GM12891 (cell line): Measurements from ENCODE around the gene SIAH3.

Experiments
- POLR2A ChIP-seq: IDR thresholded peaks from 2 replicates; pipeline ENCODE4 v1.6.1; 2011; ENCODE audit warnings: low read depth, low read length, control low read depth
- POLR2AphosphoS5 ChIP-seq: IDR thresholded peaks from 2 replicates; pipeline ENCODE4 v1.6.1; 2011; ENCODE audit warnings: low read depth, low read length, control low read depth
- POU2F2 ChIP-seq: IDR thresholded peaks from 2 replicates; pipeline ENCODE4 v1.6.1; 2011; ENCODE audit warnings: low read depth, mild to moderate bottlenecking, control low read depth, low read length, moderate library complexity
- SPI1 ChIP-seq: IDR thresholded peaks from 2 replicates; pipeline ENCODE4 v1.6.1; 2011; ENCODE audit warnings: low read depth, low read length, control low read depth
- TAF1 ChIP-seq: IDR thresholded peaks from 2 replicates; pipeline ENCODE4 v1.6.1; 2011; ENCODE audit warnings: low read depth, low read length, control low read depth

DNA sequence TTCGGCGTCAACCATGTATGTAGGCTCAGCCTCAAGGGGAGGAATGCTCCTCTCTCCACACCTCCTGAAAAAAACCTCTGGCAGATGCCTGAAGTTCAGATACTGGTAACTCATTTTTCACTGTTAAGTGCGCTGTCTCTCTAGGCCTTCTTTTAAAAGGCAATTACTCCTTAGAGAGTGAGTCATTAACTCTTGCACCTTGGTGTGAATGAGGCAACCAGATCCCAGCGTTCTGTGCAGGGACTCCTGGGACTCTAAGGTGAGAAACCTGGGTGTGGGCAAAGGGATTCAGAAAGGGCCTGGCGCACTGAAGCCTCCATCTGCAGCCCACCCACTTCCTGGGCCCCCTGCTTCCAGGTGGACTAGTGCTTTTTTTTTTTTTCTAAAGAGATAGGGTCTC, 71.7 kb downstream of the SIAH3 start:
- TF ChIP-seq POLR2A (no peak), TAF1 (no peak), POLR2AphosphoS5 (no peak), SPI1 (no peak), POU2F2 (no peak)
